Right atrium auricular region (tissue), 2 donors: ENCODE measurements around the gene PDE6A. TPM values are rescaled to one million over a fixed set of nuclear protein-coding genes. Genes with fewer than 3 reads are reported as not detected.
"Not testable (repeated sequence)": the region's sequence is repeated elsewhere in the genome, so short reads cannot be mapped to it uniquely, and the experiment has no call there.

ENCODE experiments used
- DNase-seq: peaks from one replicate; pipeline ENCODE4 v3.0.0-alpha.2; 2019; ENCODE audit warnings: low spot score
- H3K27ac ChIP-seq, 2 donors: fragments of 200-600 bp; sonication (generic); 1 replicate in 1 of 2; 2 replicates in 1 of 2; pipeline ENCODE4 v1.5.1; 2016 to 2019
- H3K27me3 ChIP-seq, 2 donors: fragments of 200-600 bp; sonication (generic); one replicate each; pipeline versions ENCODE4 v1.5.1 to v1.6.0; 2017 to 2019
- H3K36me3 ChIP-seq: fragments of 200-600 bp; sonication (generic); one replicate; pipeline ENCODE4 v1.5.1; 2016
- H3K4me1 ChIP-seq, 2 donors: fragments of 200-600 bp; sonication (generic); one replicate each; pipeline versions ENCODE4 v1.5.1 to v1.6.0; 2017 to 2019
- H3K4me3 ChIP-seq, 2 donors: fragments of 200-600 bp; sonication (generic); 1 replicate in 1 of 2; 2 replicates in 1 of 2; pipeline ENCODE4 v1.5.1; 2017 to 2019; ENCODE audit warnings: mild to moderate bottlenecking in 1 of 2, moderate library complexity in 1 of 2
- H3K9me3 ChIP-seq, 2 donors: fragments of 200-600 bp; sonication (generic); one replicate each; pipeline ENCODE4 v1.5.1; 2019
- total RNA-seq, 2 donors: library from RNA; depleted of rRNA; stranded (reverse); fragments of >200 nt; gene quantifications; one replicate each; pipeline ENCODE4 v1.1.0, GENCODE V29; 2016
- TF ChIP-seq, protein P1 (sequence below), 2 donors: fragments of 200-600 bp; sonication (generic); IDR thresholded peaks; one replicate each; pipeline ENCODE4 v1.5.1; 2019; ENCODE audit warnings: antibody characterized with exemption in 2 of 2

PDE6A gene
- total RNA-seq, 2 donors from 2014 or later = 0.08 TPM; not detected in 1

DNA sequence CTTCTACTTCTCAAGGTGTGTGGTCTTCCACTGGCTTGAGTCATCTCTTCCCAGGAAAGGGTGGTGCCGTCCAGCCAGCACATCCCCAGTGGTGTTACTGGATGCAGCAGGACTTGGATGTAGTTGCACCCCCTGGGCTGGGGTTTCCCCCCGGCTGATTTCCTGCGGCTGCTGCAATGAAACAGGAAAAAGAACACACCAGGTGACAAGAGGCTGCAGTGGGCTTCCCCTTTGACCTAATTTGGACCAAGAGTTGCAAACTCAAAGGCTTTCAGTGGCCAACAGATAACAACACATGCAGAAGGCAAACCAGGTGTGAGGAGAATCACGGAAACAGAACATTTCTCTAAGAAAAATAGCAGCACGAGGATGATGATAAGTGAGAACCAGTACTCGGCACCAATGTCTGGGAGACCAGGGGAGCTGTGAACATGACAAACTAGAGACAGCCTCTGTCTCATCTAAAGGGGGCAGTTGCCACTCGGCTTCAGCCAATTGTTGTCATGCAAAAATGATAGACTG is 83.7 kb downstream of the PDE6A start:
- no peak for DNase-seq
- TF ChIP-seq, protein P1, sequence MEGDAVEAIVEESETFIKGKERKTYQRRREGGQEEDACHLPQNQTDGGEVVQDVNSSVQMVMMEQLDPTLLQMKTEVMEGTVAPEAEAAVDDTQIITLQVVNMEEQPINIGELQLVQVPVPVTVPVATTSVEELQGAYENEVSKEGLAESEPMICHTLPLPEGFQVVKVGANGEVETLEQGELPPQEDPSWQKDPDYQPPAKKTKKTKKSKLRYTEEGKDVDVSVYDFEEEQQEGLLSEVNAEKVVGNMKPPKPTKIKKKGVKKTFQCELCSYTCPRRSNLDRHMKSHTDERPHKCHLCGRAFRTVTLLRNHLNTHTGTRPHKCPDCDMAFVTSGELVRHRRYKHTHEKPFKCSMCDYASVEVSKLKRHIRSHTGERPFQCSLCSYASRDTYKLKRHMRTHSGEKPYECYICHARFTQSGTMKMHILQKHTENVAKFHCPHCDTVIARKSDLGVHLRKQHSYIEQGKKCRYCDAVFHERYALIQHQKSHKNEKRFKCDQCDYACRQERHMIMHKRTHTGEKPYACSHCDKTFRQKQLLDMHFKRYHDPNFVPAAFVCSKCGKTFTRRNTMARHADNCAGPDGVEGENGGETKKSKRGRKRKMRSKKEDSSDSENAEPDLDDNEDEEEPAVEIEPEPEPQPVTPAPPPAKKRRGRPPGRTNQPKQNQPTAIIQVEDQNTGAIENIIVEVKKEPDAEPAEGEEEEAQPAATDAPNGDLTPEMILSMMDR (IDR thresholded peaks at IDR 0.05) = no peak
- H3K27ac ChIP-seq = no peak overlapping the region
- H3K9me3 ChIP-seq = no peaks in the 10 kb centered on the region
- H3K27me3 ChIP-seq = no peaks in the 10 kb centered on the region
- no peak overlapping the region for H3K4me3 ChIP-seq
- H3K4me1 ChIP-seq = peaks cover 0 to 20% of the 10 kb centered on the region in 2 donors
- no peaks in the 10 kb centered on the region for H3K36me3 ChIP-seq

DNA sequence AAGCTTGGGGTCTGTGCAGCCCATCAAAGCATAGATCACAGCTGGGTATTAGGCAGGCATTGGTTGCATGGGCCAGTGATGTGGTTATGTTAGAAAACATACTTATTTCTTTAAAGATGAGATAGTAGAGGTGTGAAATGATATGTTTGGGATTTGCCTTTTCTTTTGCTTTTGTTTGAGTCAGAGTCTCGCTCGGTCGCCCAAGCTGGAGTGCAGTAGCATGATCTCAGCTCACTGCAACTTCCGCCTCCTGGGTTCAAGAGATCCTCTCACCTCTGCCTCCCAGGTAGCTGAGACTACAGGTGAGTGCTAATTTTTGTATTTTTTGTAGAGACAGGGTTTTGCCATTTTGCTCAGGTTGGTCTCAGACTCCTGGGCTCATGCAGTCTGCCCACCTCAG is 84.8 kb downstream of the PDE6A start:
- no peak overlapping the region for H3K27ac ChIP-seq
- H3K9me3 ChIP-seq = no peaks in the 10 kb centered on the region
- TF ChIP-seq, protein P1 (IDR thresholded peaks at IDR 0.05) = no peak
- H3K4me3 ChIP-seq = no peak overlapping the region
- no peaks in the 10 kb centered on the region for H3K27me3 ChIP-seq
- DNase-seq = no peak
- peaks cover 0 to 20% of the 10 kb centered on the region in 2 donors for H3K4me1 ChIP-seq
- no peaks in the 10 kb centered on the region for H3K36me3 ChIP-seq

DNA sequence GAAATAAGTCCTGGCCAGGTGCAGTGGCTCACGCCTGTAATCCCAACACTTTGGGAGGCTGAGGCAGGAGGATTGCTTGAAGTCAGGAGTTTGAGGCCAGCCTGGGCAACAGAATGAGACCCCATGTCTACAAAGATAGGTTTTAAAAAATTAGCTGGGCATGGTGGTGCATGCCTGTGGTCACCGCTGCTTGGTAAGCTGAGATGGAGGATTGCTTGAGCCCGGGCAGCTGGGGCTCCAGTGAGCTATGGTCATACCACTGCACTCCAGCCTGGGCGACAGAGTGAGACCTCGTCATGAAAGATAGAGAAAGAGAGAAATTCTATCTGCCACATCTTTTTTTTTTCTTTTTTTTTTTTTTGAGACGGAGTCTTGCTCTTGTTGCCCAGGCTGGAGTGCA is 86.1 kb downstream of the PDE6A start:
- DNase-seq, H3K9me3 ChIP-seq, H3K27me3 ChIP-seq, H3K36me3 ChIP-seq, H3K4me3 ChIP-seq: not testable (repeated sequence)
- Histone ChIP-seq H3K4me1 (peaks cover 0 to 20% of the 10 kb centered on the region in 2 donors), H3K27ac (peak overlapping the region in 1 of 2 donors; percentile 93)

DNA sequence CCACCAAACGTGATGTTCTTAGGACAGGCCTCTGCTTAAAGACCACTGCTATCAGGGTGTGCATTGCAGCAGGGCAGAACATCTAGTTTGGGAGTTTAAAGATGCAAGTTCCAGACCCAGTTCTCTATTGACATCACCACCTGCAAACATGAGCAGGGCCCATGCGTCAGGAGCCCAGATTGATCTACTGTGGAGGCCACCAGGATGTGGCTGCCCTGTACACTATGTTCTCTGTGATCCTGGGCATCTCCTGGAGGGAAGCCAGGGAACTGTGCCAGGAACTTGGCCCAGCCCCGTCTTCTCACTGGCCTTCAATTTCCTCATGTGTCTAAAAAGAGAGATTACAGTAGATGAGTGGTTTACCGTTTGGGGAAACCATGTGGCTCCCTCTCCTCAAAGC is 87.1 kb downstream of the PDE6A start:
- Histone ChIP-seq H3K27ac (peak overlapping the region; percentile 78 to 93), H3K4me1 (peaks cover 0 to 20% of the 10 kb centered on the region in 2 donors), H3K9me3 (no peaks in the 10 kb centered on the region), H3K4me3 (no peak overlapping the region), H3K36me3 (no peaks in the 10 kb centered on the region), H3K27me3 (no peaks in the 10 kb centered on the region)
- TF ChIP-seq, protein P1 (IDR thresholded peaks at IDR 0.05) = no peak
- peak; percentile 84 for DNase-seq

DNA sequence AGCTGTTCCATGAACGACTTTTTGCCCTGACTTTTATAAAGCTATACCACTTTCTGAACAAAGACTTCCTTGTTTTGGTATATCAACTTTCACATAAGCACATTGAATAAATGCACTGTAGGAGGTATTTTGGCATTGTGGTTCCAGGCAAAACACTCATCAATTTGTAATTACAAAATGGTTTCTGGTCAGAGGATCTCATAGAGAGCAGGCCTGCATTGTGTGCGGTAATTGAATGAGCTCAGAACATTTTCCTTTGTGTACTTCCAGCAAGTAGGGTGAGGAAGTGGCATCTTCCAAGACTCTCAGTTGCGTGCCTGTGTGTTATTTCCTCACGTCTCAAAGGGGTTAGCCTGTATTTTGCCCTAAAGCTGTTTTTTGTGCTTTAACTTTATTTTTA is 89.2 kb downstream of the PDE6A start:
- Histone ChIP-seq H3K27me3 (no peaks in the 10 kb centered on the region), H3K9me3 (no peaks in the 10 kb centered on the region), H3K4me1 (peaks cover 0 to 20% of the 10 kb centered on the region in 2 donors), H3K36me3 (no peaks in the 10 kb centered on the region), H3K27ac (peak overlapping the region; percentile 4 to 32), H3K4me3 (no peak overlapping the region)
- TF ChIP-seq, protein P1 (IDR thresholded peaks at IDR 0.05) = no peak
- DNase-seq = no peak

DNA sequence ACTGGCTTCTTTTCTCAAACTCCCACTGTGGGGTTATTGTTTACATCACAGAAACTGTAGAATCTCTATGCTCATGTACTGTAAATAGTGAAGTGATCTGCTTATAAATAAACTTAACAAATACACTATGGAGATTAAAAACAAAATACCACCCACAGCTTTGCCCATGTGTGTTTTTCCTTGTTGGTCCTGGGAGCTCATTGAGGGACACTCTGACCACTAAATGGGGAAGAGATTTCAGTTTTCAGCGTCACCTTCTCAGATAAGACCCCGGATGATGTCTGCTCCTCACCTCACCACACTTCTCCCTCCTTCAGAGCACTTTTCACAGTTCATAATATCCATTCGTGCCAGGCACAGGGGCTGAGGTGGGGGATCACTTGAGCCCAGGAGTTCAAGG is 89.7 kb downstream of the PDE6A start:
- Histone ChIP-seq H3K27ac (peak overlapping the region in 1 of 2 donors; percentile 32), H3K27me3 (no peaks in the 10 kb centered on the region)

More for the DNA sequence above, 89.7 kb downstream of the PDE6A start:
- no peaks in the 10 kb centered on the region for H3K36me3 ChIP-seq
- no peak for DNase-seq
- peaks cover 0 to 20% of the 10 kb centered on the region in 2 donors for H3K4me1 ChIP-seq
- H3K9me3 ChIP-seq = no peaks in the 10 kb centered on the region
- TF ChIP-seq, protein P1 (IDR thresholded peaks at IDR 0.05) = no peak
- no peak overlapping the region for H3K4me3 ChIP-seq
